ENCODE data around the gene AQP12A. TPM values are rescaled to one million over a fixed set of nuclear protein-coding genes. Genes with fewer than 3 reads are reported as not detected.

AQP12A gene
- polyA plus RNA-seq, 1 donor: not detected

- no peak for DNase-seq
These were observed 49.4 kb downstream of the AQP12A start for GRCh38 chr2:240741091-240741490.

DNA sequence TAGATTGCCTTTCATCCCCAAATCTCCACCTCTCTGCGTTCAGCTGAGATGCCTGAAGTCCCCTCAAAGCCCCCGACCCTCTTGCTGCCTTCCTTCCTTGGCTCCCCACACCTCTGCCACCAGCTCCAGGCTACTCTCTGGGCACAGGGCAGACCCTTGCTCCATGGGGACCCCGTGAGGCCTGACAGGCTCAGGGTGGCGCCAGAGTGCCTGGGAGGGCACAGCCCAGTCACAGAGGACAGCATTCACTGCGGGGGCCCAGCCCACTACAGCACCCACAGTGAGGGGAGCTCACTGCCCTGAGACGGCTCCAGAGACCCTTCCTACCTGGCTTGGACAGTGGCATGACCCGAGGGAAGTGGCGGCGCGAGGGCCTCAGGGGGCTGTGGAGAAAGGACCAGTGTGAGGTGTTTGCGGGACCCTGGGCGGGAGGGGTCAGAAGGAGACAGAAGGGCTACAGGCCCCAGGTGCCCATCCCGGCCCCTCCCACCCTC, 51.0 kb downstream of the AQP12A start:
- DNase-seq: no peak

DNA sequence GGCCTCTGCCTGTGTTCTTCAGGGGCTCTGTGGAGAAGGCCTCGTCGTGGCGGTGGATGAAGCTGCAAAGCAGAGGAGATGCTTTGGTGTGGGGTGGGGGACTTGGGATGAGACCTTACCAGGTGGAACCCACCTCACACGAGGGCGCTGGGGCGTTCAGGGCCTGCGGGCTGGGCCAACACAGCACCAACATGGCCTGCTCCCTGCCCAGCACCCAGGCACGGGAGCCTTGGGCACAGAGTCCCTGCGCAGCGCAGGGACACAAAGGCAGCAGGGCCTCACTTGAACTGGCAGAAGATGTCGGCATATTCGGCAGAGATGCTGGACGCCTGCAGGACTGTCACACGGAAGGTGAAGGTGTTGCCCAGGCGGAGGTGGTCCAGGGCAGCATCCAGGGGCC, 53.8 kb downstream of the AQP12A start:
- no peak for DNase-seq

DNA sequence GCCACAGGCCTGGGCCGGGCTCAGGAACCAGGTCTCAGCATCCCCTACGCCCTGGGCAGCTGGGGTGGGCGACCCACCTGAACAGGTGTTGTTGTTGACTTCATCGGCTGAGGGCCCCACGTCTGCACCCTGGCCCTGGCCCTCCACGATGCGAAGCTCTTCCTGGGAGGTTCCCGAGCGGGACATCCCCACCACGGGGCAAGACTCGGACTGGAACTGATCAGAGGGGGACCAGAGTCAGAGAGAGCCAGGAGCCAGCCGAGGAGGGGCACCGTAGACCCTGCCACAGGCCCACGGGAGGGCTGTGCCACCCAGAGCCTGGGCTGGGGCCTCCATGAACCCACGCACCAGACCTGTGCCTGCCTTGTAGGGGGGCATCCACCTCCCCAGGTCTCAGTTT, 54.3 kb downstream of the AQP12A start:
- DNase-seq: no peak

GRCh38 chr2:240746671-240747070, 55.0 kb downstream of the AQP12A start:
- no peak for DNase-seq

- DNase-seq: no peak
These were observed 55.6 kb downstream of the AQP12A start for GRCh38 chr2:240747256-240747655.

Other genes with a start within 250 kb of the AQP12A start
- 13.5 TPM for gene ANKMY1, start 133.9 kb upstream of the AQP12A start, polyA plus RNA-seq (ENCODE audit: insufficient read length)
- 8.3 TPM for gene DUSP28, start 131.5 kb upstream of the AQP12A start, polyA plus RNA-seq (ENCODE audit: insufficient read length)
- gene RNPEPL1, start 123.4 kb upstream of the AQP12A start, polyA plus RNA-seq (ENCODE audit: insufficient read length): 22.3 TPM
- 24.9 TPM for gene CAPN10, start 105.1 kb upstream of the AQP12A start, polyA plus RNA-seq (ENCODE audit: insufficient read length)
- gene GPR35, start 66.4 kb upstream of the AQP12A start, polyA plus RNA-seq (ENCODE audit: insufficient read length): 2.9 TPM
- 0.35 TPM for gene AQP12B, start 9.0 kb upstream of the AQP12A start, polyA plus RNA-seq (ENCODE audit: insufficient read length)
- 11.1 TPM for gene KIF1A, start 128.4 kb downstream of the AQP12A start, polyA plus RNA-seq (ENCODE audit: insufficient read length)
- 0.12 TPM for gene AGXT, start 177.0 kb downstream of the AQP12A start, polyA plus RNA-seq (ENCODE audit: insufficient read length)
- gene MAB21L4, start 204.3 kb downstream of the AQP12A start, polyA plus RNA-seq (ENCODE audit: insufficient read length): 4.8 TPM
- gene CROCC2, start 214.5 kb downstream of the AQP12A start, polyA plus RNA-seq (ENCODE audit: insufficient read length): 0.10 TPM

All from left kidney (tissue), 2 donors.